HepG2 (cell line): ENCODE results near the gene GGPS1. TPM values are rescaled to one million over a fixed set of nuclear protein-coding genes. Genes with fewer than 3 reads are reported as not detected.

Source experiments
- ATAC-seq: fragments of 200-7000 bp; cut with Tn5 transposase; 3 replicates; pipeline ENCODE4 v1.9.1; 2020; ENCODE audit warnings: mild to moderate bottlenecking, moderate library complexity
- BruUV-seq: library from RNA; stranded (reverse); fragments of 400-500 nt; replicated peaks from 2 replicates; lab custom pipeline; 2021; lab: Mats Ljungman, UMichigan
- CTCF ChIA-PET: fragments of 300-600 bp; formaldehyde crosslinking; extraction: SDS; loops from one replicate; lab custom pipeline; 2021; ENCODE audit warnings: low total read pairs, inconsistent platforms, low intra/inter-chr PET ratio; lab: Yijun Ruan, JAX
- POLR2A ChIA-PET: fragments of 350-600 bp; sonication (Branson Sonifier 250); formaldehyde crosslinking; loops from one replicate; lab custom pipeline; 2020; ENCODE audit warnings: antibody characterized with exemption, inconsistent platforms; lab: Yijun Ruan, JAX
- DNase-seq: peaks from one replicate; pipeline ENCODE4 v3.0.0-alpha.2; 2015; ENCODE audit warnings: low spot score
- FAIRE-seq: peaks from 3 replicates; lab custom pipeline; 2011; peaks lifted over from hg19 to GRCh38; lab: Jason Lieb, UNC
- H2AFZ ChIP-seq: one replicate; pipeline ENCODE4 v1.6.1; 2011; ENCODE audit warnings: low read length, inconsistent platforms
- H3K27ac ChIP-seq: fragments of 300-600 bp; 3 replicates; pipeline ENCODE4 v1.8.0; 2011; ENCODE audit warnings: mixed run types, mild to moderate bottlenecking, mixed read lengths, low read length, inconsistent platforms; ENCODE audit not compliant: insufficient read depth; ENCODE audit errors: extremely low read length
- H3K27me3 ChIP-seq, 2 experiments: fragments of 200-600 bp in 1 of 2; 2 replicates in 1 of 2; 3 replicates in 1 of 2; pipeline versions ENCODE4 v1.6.0 to v1.8.0; 2011; ENCODE audit warnings: low read length in 2 of 2, mild to moderate bottlenecking in 2 of 2, moderate library complexity in 2 of 2, inconsistent platforms in 1 of 2; ENCODE audit not compliant: insufficient read depth in 2 of 2, control insufficient read depth in 1 of 2
- H3K36me3 ChIP-seq, 2 experiments: fragments of 200-600 bp in 1 of 2; replicated peaks in 1 of 2; 2 replicates in 1 of 2; 3 replicates in 1 of 2; pipeline versions ENCODE4 v1.5.1 to v1.8.0; 2011; ENCODE audit warnings: low read length in 2 of 2, inconsistent platforms in 1 of 2; ENCODE audit not compliant: insufficient read depth in 2 of 2, control insufficient read depth in 1 of 2
- H3K4me1 ChIP-seq: 2 replicates; pipeline ENCODE4 v1.5.1; 2012; ENCODE audit warnings: low read length, inconsistent platforms; ENCODE audit not compliant: insufficient read depth
- H3K4me2 ChIP-seq: 2 replicates; pipeline ENCODE4 v1.6.0; 2011; ENCODE audit warnings: low read depth, low read length, inconsistent platforms
- H3K4me3 ChIP-seq, 3 experiments: fragments of 200-600 bp in 1 of 3; sonication (generic), shearing (Covaris generic) in 1 of 3; replicated peaks in 1 of 3; 2 replicates each; pipeline ENCODE4 v1.5.1; 2011 to 2016; ENCODE audit warnings: low read length in 3 of 3, inconsistent platforms in 2 of 3, low read depth in 2 of 3, mild to moderate bottlenecking in 2 of 3, control low read depth in 1 of 3, mixed read lengths in 1 of 3; ENCODE audit not compliant: insufficient read depth in 1 of 3
- H3K79me2 ChIP-seq: one replicate; pipeline ENCODE4 v1.6.1; 2011; ENCODE audit warnings: low read length, inconsistent platforms; ENCODE audit not compliant: insufficient read depth
- H3K9ac ChIP-seq: 2 replicates; pipeline ENCODE4 v1.6.0; 2011; ENCODE audit warnings: mild to moderate bottlenecking, low read depth, low read length, inconsistent platforms; ENCODE audit not compliant: insufficient read depth
- H3K9me3 ChIP-seq: 2 replicates; pipeline ENCODE4 v1.5.1; 2012; ENCODE audit warnings: mild to moderate bottlenecking, low read length
- H4K20me1 ChIP-seq: 2 replicates; pipeline ENCODE4 v1.6.0; 2011; ENCODE audit warnings: inconsistent platforms, mild to moderate bottlenecking, low read length, moderate library complexity; ENCODE audit not compliant: insufficient read depth
- CAMTA2 ChIP-seq: sonication (generic); formaldehyde crosslinking; IDR thresholded peaks from 2 replicates; pipeline ENCODE4 v1.4.0; 2020; ENCODE audit warnings: mild to moderate bottlenecking, missing genetic modification reagents, borderline replicate concordance
- FOXP1 ChIP-seq, 2 experiments: fragments of 450-650 bp in 1 of 2; IDR thresholded peaks; 2 replicates each; pipeline ENCODE4 v1.6.1; 2017 to 2018; ENCODE audit warnings: antibody characterized with exemption in 1 of 2
- HNRNPUL1 ChIP-seq: fragments of 200-400 bp; formaldehyde crosslinking; IDR thresholded peaks from 2 replicates; pipeline ENCODE4 v1.6.1; 2017; ENCODE audit warnings: low read depth, mild to moderate bottlenecking, low read length, moderate library complexity
- NFKBIZ ChIP-seq: IDR thresholded peaks from 2 replicates; pipeline ENCODE4 v1.6.1; 2018; ENCODE audit warnings: missing genetic modification reagents, missing compliant biosample characterization
- TAF1 ChIP-seq: sonication (generic); formaldehyde crosslinking; IDR thresholded peaks from 2 replicates; pipeline ENCODE4 v1.4.0; 2020; ENCODE audit warnings: missing genetic modification reagents
- WIZ ChIP-seq: sonication (generic); formaldehyde crosslinking; IDR thresholded peaks from 2 replicates; pipeline ENCODE4 v1.5.1; 2020; ENCODE audit warnings: mild to moderate bottlenecking, missing genetic modification reagents
- ZBTB1 ChIP-seq: sonication (generic); formaldehyde crosslinking; IDR thresholded peaks from 2 replicates; pipeline ENCODE4 v1.4.0; 2020; ENCODE audit warnings: missing genetic modification reagents, borderline replicate concordance
- ZBTB7B ChIP-seq: sonication (generic); formaldehyde crosslinking; IDR thresholded peaks from 2 replicates; pipeline ENCODE4 v1.4.0; 2020; ENCODE audit warnings: missing genetic modification reagents
- ZNF891 ChIP-seq: sonication (generic); formaldehyde crosslinking; IDR thresholded peaks from 2 replicates; pipeline ENCODE4 v1.5.0; 2020; ENCODE audit warnings: mild to moderate bottlenecking, missing genetic modification reagents
- WGBS: methylation state at CpG from one replicate; pipeline ENCODE4 v1.1.6; 2017; ENCODE audit warnings: low lambda C conversion rate; 5-methylcytosine and 5-hydroxymethylcytosine counted together
- in situ Hi-C: cut with HindIII; loops from 2 replicates; pipeline ENCODE4 v1.10.0; 2017; ENCODE audit warnings: low pct_unique_long_range_greater_than_20kb; ENCODE audit not compliant: extremely low pct_ligation_motif_present
- intact Hi-C: fragments of 100-400 bp; cut with micrococcal nuclease; formaldehyde crosslinking; loops from one replicate; pipeline ENCODE4 v1.10.0; 2022; ENCODE audit not compliant: unreplicated experiment
- polyA plus RNA-seq, 8 experiments: library from polyadenylated mRNA; depleted of rRNA in 3 of 8; stranded (reverse) in 7 of 8; unstranded in 1 of 8; fragments of >200 nt; fragmentation: Illumina TruSeq in 4 of 8; extraction: Trizol in 4 of 8; gene quantifications; 2 replicates each; pipeline versions ENCODE4 v1.2.1 to v1.2.3, GENCODE V29; 2011 to 2016; ENCODE audit warnings: low read depth in 4 of 8, missing spikeins in 1 of 8, mixed read lengths in 1 of 8; ENCODE audit not compliant: insufficient read depth in 1 of 8
- total RNA-seq, 5 experiments: library from RNA; depleted of rRNA; stranded (reverse); fragments of >200 nt; fragmentation: Illumina TruSeq; extraction: Trizol; gene quantifications; 2 replicates each; pipeline ENCODE4 v1.2.3, GENCODE V29; 2016; ENCODE audit warnings: low read depth in 1 of 5
- TF ChIP-seq, protein P1 (sequence below): conservative IDR thresholded peaks from 2 replicates; pipeline ENCODE4 v1.6.1; 2018; ENCODE audit warnings: missing genetic modification reagents
- TF ChIP-seq, protein P2 (sequence below): sonication (generic); formaldehyde crosslinking; IDR thresholded peaks from 2 replicates; pipeline ENCODE4 v1.4.0; 2020; ENCODE audit warnings: low read depth, mild to moderate bottlenecking, missing genetic modification reagents

Gene GGPS1
- total and polyA plus RNA-seq, 2 of the 13 experiments (the other 11 are each of a cell fraction or from before 2014, with no cell fraction given), result 28.8 to 42.6 TPM

- H3K27me3 ChIP-seq, result no peaks in the 10 kb centered on the region
- intact Hi-C loops, result no loop called here
- H3K4me3 ChIP-seq, result no peak overlapping the region
- ATAC-seq (no peak), FAIRE-seq (no peak), DNase-seq (no peak)
- H3K9ac ChIP-seq, result no peak overlapping the region
- ChIA-PET POLR2A (interaction anchor here (1.0 kb wide), 1 partner anchor 9 kb away, joined by 3 read pairs; no protein-coding TSS in a partner anchor), CTCF (no interaction called here)
- H3K36me3 ChIP-seq, result no peaks in the 10 kb centered on the region
- peaks cover 96% of the 10 kb centered on the region for H3K79me2 ChIP-seq
- in situ Hi-C loops, result no loop called here
- no peak overlapping the region for H3K4me2 ChIP-seq
- WGBS, result 94% methylated on average over 4 of the region's 4 CpGs
- no peak overlapping the region for H2AFZ ChIP-seq
- H3K9me3 ChIP-seq, result no peaks in the 10 kb centered on the region
- no TSS peak for BruUV-seq
- peaks cover 9% of the 10 kb centered on the region for H3K4me1 ChIP-seq
- TF ChIP-seq NFKBIZ (CRISPR knock-in tag) (no peak), ZBTB7B (no peak), ZBTB1 (CRISPR knock-in tag) (no peak), CAMTA2 (CRISPR knock-in tag) (no peak), TAF1 (CRISPR knock-in tag) (no peak), WIZ (CRISPR knock-in tag) (no peak), FOXP1 (IDR thresholded peaks at IDR 0.05) (no peak), FOXP1 (CRISPR knock-in tag; IDR thresholded peaks at IDR 0.05) (no peak), ZNF891 (CRISPR knock-in tag) (no peak), HNRNPUL1 (no peak)
- TF ChIP-seq, protein P1, sequence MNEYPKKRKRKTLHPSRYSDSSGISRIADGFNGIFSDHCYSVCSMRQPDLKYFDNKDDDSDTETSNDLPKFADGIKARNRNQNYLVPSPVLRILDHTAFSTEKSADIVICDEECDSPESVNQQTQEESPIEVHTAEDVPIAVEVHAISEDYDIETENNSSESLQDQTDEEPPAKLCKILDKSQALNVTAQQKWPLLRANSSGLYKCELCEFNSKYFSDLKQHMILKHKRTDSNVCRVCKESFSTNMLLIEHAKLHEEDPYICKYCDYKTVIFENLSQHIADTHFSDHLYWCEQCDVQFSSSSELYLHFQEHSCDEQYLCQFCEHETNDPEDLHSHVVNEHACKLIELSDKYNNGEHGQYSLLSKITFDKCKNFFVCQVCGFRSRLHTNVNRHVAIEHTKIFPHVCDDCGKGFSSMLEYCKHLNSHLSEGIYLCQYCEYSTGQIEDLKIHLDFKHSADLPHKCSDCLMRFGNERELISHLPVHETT, result no peak
- TF ChIP-seq, protein P2, sequence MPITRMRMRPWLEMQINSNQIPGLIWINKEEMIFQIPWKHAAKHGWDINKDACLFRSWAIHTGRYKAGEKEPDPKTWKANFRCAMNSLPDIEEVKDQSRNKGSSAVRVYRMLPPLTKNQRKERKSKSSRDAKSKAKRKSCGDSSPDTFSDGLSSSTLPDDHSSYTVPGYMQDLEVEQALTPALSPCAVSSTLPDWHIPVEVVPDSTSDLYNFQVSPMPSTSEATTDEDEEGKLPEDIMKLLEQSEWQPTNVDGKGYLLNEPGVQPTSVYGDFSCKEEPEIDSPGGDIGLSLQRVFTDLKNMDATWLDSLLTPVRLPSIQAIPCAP (CRISPR knock-in tag), result no peak
- no peak overlapping the region for H3K27ac ChIP-seq
- H4K20me1 ChIP-seq, result peaks cover 40% of the 10 kb centered on the region
These were observed 41.0 kb upstream of the GGPS1 start for GRCh38 chr1:235287208-235287882.
